H9 (cell line): ENCODE measurements around the gene STRADA. TPM values are rescaled to one million over a fixed set of nuclear protein-coding genes. Genes with fewer than 3 reads are reported as not detected.

Source experiments
- DNase-seq: peaks from one replicate; pipeline ENCODE4 v3.0.0-alpha.2; 2017
- H2AFZ ChIP-seq: one replicate; pipeline ENCODE4 v1.6.1; 2013; ENCODE audit warnings: mild to moderate bottlenecking, low read length, control low read depth, moderate library complexity
- H2AK5ac ChIP-seq: 2 replicates; pipeline ENCODE4 v1.6.1; 2013; ENCODE audit warnings: low read length, control low read depth, mixed read lengths; ENCODE audit not compliant: insufficient read length
- H2BK120ac ChIP-seq: one replicate; pipeline ENCODE4 v1.6.1; 2013; ENCODE audit warnings: low read depth, mild to moderate bottlenecking, low read length, control low read depth, inconsistent platforms; ENCODE audit not compliant: poor library complexity, severe bottlenecking
- H2BK12ac ChIP-seq: 2 replicates; pipeline ENCODE4 v1.6.1; 2013; ENCODE audit warnings: low read length, control low read depth, mixed read lengths, low read depth; ENCODE audit not compliant: insufficient read length
- H2BK15ac ChIP-seq: 2 replicates; pipeline ENCODE4 v1.6.1; 2013; ENCODE audit warnings: low read depth, low read length, control low read depth
- H2BK20ac ChIP-seq: one replicate; pipeline ENCODE4 v1.6.1; 2013; ENCODE audit warnings: low read depth, mild to moderate bottlenecking, low read length, control low read depth, inconsistent platforms; ENCODE audit not compliant: poor library complexity, severe bottlenecking
- H2BK5ac ChIP-seq: 2 replicates; pipeline ENCODE4 v1.6.1; 2013; ENCODE audit warnings: low read length, control low read depth, mixed read lengths; ENCODE audit not compliant: insufficient read length
- H3K14ac ChIP-seq: 2 replicates; pipeline ENCODE4 v1.6.1; 2013; ENCODE audit warnings: low read length, control low read depth; ENCODE audit not compliant: insufficient read depth
- H3K18ac ChIP-seq: 2 replicates; pipeline ENCODE4 v1.6.1; 2013; ENCODE audit warnings: low read depth, mild to moderate bottlenecking, mixed read lengths, low read length, control low read depth; ENCODE audit not compliant: insufficient read length
- H3K23ac ChIP-seq: 2 replicates; pipeline ENCODE4 v1.6.1; 2013; ENCODE audit warnings: low read length, control low read depth, mixed read lengths, low read depth; ENCODE audit not compliant: insufficient read length
- H3K23me2 ChIP-seq: 2 replicates; pipeline ENCODE4 v1.6.1; 2013; ENCODE audit warnings: low read depth, mild to moderate bottlenecking, mixed read lengths, low read length, control low read depth; ENCODE audit not compliant: insufficient read length, poor library complexity, severe bottlenecking
- H3K27ac ChIP-seq: 2 replicates; pipeline ENCODE4 v1.5.1; 2013; ENCODE audit warnings: low read length, control low read depth, mixed read lengths, low read depth; ENCODE audit not compliant: insufficient read length
- H3K27me3 ChIP-seq: 2 replicates; pipeline ENCODE4 v1.6.1; 2013; ENCODE audit warnings: low read length, control low read depth, inconsistent platforms; ENCODE audit not compliant: insufficient read depth
- H3K4ac ChIP-seq: 2 replicates; pipeline ENCODE4 v1.6.1; 2013; ENCODE audit warnings: low read depth, mild to moderate bottlenecking, control low read depth, inconsistent platforms, low read length, moderate library complexity
- H3K4me1 ChIP-seq: 2 replicates; pipeline ENCODE4 v1.6.1; 2013; ENCODE audit warnings: low read length, control low read depth, inconsistent platforms; ENCODE audit not compliant: insufficient read depth
- H3K4me2 ChIP-seq: 2 replicates; pipeline ENCODE4 v1.6.1; 2013; ENCODE audit warnings: low read length, control low read depth, mixed read lengths; ENCODE audit not compliant: insufficient read length, insufficient read depth
- H3K56ac ChIP-seq: 2 replicates; pipeline ENCODE4 v1.6.1; 2013; ENCODE audit warnings: low read depth, mild to moderate bottlenecking, mixed read lengths, low read length, control low read depth; ENCODE audit not compliant: insufficient read length
- H3K79me1 ChIP-seq: 2 replicates; pipeline ENCODE4 v1.6.1; 2013; ENCODE audit warnings: low read depth, mild to moderate bottlenecking, moderate library complexity, low read length, control low read depth, inconsistent platforms; ENCODE audit not compliant: insufficient read depth, poor library complexity, severe bottlenecking
- H3K79me2 ChIP-seq: 2 replicates; pipeline ENCODE4 v1.6.1; 2013; ENCODE audit warnings: low read length, control low read depth, inconsistent platforms; ENCODE audit not compliant: insufficient read depth
- H3K9ac ChIP-seq: 2 replicates; pipeline ENCODE4 v1.6.1; 2013; ENCODE audit warnings: low read length, control low read depth, mixed read lengths; ENCODE audit not compliant: insufficient read length; ENCODE audit errors: extremely low read depth
- H3K9me3 ChIP-seq: one replicate; pipeline ENCODE4 v1.6.1; 2013; ENCODE audit warnings: low read depth, low read length, inconsistent platforms; ENCODE audit not compliant: control insufficient read depth
- H3T11ph ChIP-seq: one replicate; pipeline ENCODE4 v1.6.1; 2013; ENCODE audit warnings: mild to moderate bottlenecking, low read length, control low read depth, inconsistent platforms
- H4K20me1 ChIP-seq: one replicate; pipeline ENCODE4 v1.6.1; 2013; ENCODE audit not compliant: control insufficient read depth, insufficient read length, insufficient read depth
- H4K5ac ChIP-seq: 2 replicates; pipeline ENCODE4 v1.6.1; 2013; ENCODE audit warnings: low read depth, mild to moderate bottlenecking, mixed read lengths, low read length, control low read depth; ENCODE audit not compliant: insufficient read length
- H4K8ac ChIP-seq: replicated peaks from 2 replicates; pipeline ENCODE4 v1.6.1; 2013; ENCODE audit warnings: low read length, control low read depth, mixed read lengths, low read depth; ENCODE audit not compliant: insufficient read length
- H4K91ac ChIP-seq: 2 replicates; pipeline ENCODE4 v1.6.1; 2013; ENCODE audit warnings: low read depth, mild to moderate bottlenecking, moderate library complexity, mixed read lengths, low read length, control low read depth; ENCODE audit not compliant: insufficient read length
- H3K27ac Mint-ChIP-seq, 3 experiments: 2 replicates in 2 of 3; 3 replicates in 1 of 3; pipeline ENCODE4 v1.8.0; 2020 to 2021; ENCODE audit warnings: mixed read lengths in 3 of 3, mild to moderate bottlenecking in 1 of 3, moderate library complexity in 1 of 3
- H3K27me3 Mint-ChIP-seq: 2 replicates; pipeline ENCODE4 v1.8.0; 2021; ENCODE audit warnings: low read depth, mild to moderate bottlenecking, moderate library complexity, mixed read lengths
- H3K36me3 Mint-ChIP-seq, 3 experiments: 2 replicates in 2 of 3; 3 replicates in 1 of 3; pipeline ENCODE4 v1.8.0; 2020 to 2021; ENCODE audit warnings: low read depth in 3 of 3, mixed read lengths in 3 of 3; ENCODE audit not compliant: insufficient read depth in 1 of 3
- H3K4me1 Mint-ChIP-seq, 2 experiments: 2 replicates each; pipeline ENCODE4 v1.8.0; 2020; ENCODE audit warnings: mixed read lengths in 2 of 2
- H3K4me3 Mint-ChIP-seq, 2 experiments: 2 replicates in 1 of 2; 3 replicates in 1 of 2; pipeline ENCODE4 v1.8.0; 2020 to 2021; ENCODE audit warnings: mild to moderate bottlenecking in 2 of 2, mixed read lengths in 2 of 2, moderate library complexity in 1 of 2
- H3K9me3 Mint-ChIP-seq, 2 experiments: 2 replicates in 1 of 2; 3 replicates in 1 of 2; pipeline ENCODE4 v1.8.0; 2020; ENCODE audit warnings: mild to moderate bottlenecking in 2 of 2, mixed read lengths in 2 of 2, moderate library complexity in 1 of 2
- CTCF ChIP-seq: fragments of 200-600 bp; sonication (generic); conservative IDR thresholded peaks from 3 replicates; pipeline ENCODE4 v1.8.0; 2021; ENCODE audit warnings: antibody characterized with exemption, mild to moderate bottlenecking
- WGBS: extraction: QIAGEN DNeasy Blood & Tissue Kit; methylation state at CpG from one replicate; pipeline ENCODE4 v1.1.7; 2013; ENCODE audit warnings: missing lambda C conversion rate, low lambda C conversion rate, mixed read lengths; ENCODE audit not compliant: insufficient read length; ENCODE audit errors: extremely low coverage; 5-methylcytosine and 5-hydroxymethylcytosine counted together
- total RNA-seq: library from RNA; stranded (reverse); gene quantifications from 2 replicates; pipeline ENCODE4 v1.2.1, GENCODE V29; 2021

The STRADA gene
- total RNA-seq, 1 experiment from 2014 or later = 35.0 TPM

DNA sequence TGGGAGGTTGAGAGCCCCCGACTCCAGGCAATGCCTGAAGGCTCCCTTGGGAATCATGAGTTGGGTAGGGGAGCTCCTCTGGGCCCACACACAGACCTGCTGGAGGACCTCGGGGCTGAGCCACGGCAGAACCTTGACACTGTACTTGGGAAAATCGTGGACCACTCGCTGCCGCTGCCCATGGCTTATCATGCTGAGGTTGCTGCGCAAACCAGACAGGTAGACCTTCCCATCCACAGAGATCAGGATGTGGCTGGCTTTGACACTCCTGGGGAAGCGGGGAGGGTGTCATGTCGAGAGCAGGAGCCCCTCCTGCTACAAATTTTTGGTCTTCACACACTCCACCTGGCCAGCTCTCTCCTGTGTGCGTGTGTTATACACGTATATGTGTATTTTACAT is 34.4 kb downstream of the STRADA start:
- no peaks in the 10 kb centered on the region for H3K9me3 ChIP-seq
- no peaks in the 10 kb centered on the region for H3K79me2 ChIP-seq
- H4K91ac ChIP-seq = no peak overlapping the region
- no peak overlapping the region for H3K23ac ChIP-seq
- H3K23me2 ChIP-seq = no peaks in the 10 kb centered on the region
- H4K5ac ChIP-seq = no peak overlapping the region
- H3K14ac ChIP-seq = no peak overlapping the region; the same call in 1 of the 2 replicates
- H3K36me3 Mint-ChIP-seq = peaks cover 13 to 64% (median 48%) of the 10 kb centered on the region in 3 experiments
- peaks cover 7 to 14% of the 10 kb centered on the region in 2 experiments; a peak in 3 of 4 replicates for H3K4me1 Mint-ChIP-seq
- no peaks in the 10 kb centered on the region for H3K4me1 ChIP-seq
- H3K27ac Mint-ChIP-seq = no peak overlapping the region
- no peak for TF ChIP-seq CTCF
- WGBS = no CpG with 5 or more reads among the region's 11 CpGs
- H3K27ac ChIP-seq = no peak overlapping the region
- H3K56ac ChIP-seq = no peak overlapping the region
- no peaks in the 10 kb centered on the region for H3K9me3 Mint-ChIP-seq
- no peaks in the 10 kb centered on the region for H3K27me3 Mint-ChIP-seq
- H3K4me2 ChIP-seq = no peak overlapping the region
- H4K8ac ChIP-seq = no peak overlapping the region
- H2BK5ac ChIP-seq = no peak overlapping the region
- H2BK12ac ChIP-seq = no peak overlapping the region
- no peaks in the 10 kb centered on the region for H3K27me3 ChIP-seq
- no peak for DNase-seq
- H2BK120ac ChIP-seq = no peak overlapping the region
- H3K9ac ChIP-seq = no peak overlapping the region
- H3K79me1 ChIP-seq = no peaks in the 10 kb centered on the region
- H2AFZ ChIP-seq = no peak overlapping the region
- no peak overlapping the region for H3T11ph ChIP-seq
- H2AK5ac ChIP-seq = no peak overlapping the region
- no peak overlapping the region for H2BK15ac ChIP-seq
- H3K4ac ChIP-seq = no peak overlapping the region
- H4K20me1 ChIP-seq = no peaks in the 10 kb centered on the region
- no peak overlapping the region for H2BK20ac ChIP-seq
- no peak overlapping the region for H3K4me3 Mint-ChIP-seq
- H3K18ac ChIP-seq = no peak overlapping the region
